ENCODE results near the gene MSI2.
"Not testable (repeated sequence)": the region's sequence is repeated elsewhere in the genome, so short reads cannot be mapped to it uniquely, and the experiment has no call there.

The MSI2 gene

GRCh38 chr17:57484826-57485565 is 228.7 kb downstream of the MSI2 start:
- DNase-seq (ENCODE audit: low read depth in 2 of 2) = no peak

GRCh38 chr17:57485566-57485865 is 229.2 kb downstream of the MSI2 start:
- DNase-seq (ENCODE audit: low read depth in 2 of 2) = no peak

- DNase-seq (ENCODE audit: low read depth in 2 of 2) = no peak
Observed at GRCh38 chr17:57485916-57486881, 229.9 kb downstream of the MSI2 start.

GRCh38 chr17:57486882-57487301 is 230.6 kb downstream of the MSI2 start:
- no peak for DNase-seq (ENCODE audit: low read depth in 2 of 2)

- no peak for DNase-seq (ENCODE audit: low read depth in 2 of 2)
Observed at GRCh38 chr17:57487573-57487972, 231.2 kb downstream of the MSI2 start.

GRCh38 chr17:57488856-57489255 is 232.5 kb downstream of the MSI2 start:
- no peak for DNase-seq (ENCODE audit: low read depth in 2 of 2)

GRCh38 chr17:57489321-57489720 is 233.0 kb downstream of the MSI2 start:
- no peak for DNase-seq (ENCODE audit: low read depth in 2 of 2)

GRCh38 chr17:57490111-57490845 is 234.0 kb downstream of the MSI2 start:
- no peak for DNase-seq (ENCODE audit: low read depth in 2 of 2)

- no peak for DNase-seq (ENCODE audit: low read depth in 2 of 2)
Observed at GRCh38 chr17:57490890-57491289, 234.6 kb downstream of the MSI2 start.

- DNase-seq (ENCODE audit: low read depth in 2 of 2) = no peak
Observed at GRCh38 chr17:57493171-57493570, 236.8 kb downstream of the MSI2 start.

- no peak for DNase-seq (ENCODE audit: low read depth in 2 of 2)
Observed at GRCh38 chr17:57493625-57494024, 237.3 kb downstream of the MSI2 start.

GRCh38 chr17:57494443-57494842 is 238.1 kb downstream of the MSI2 start:
- DNase-seq (ENCODE audit: low read depth in 2 of 2) = no peak

GRCh38 chr17:57495771-57496170 is 239.4 kb downstream of the MSI2 start:
- no peak for DNase-seq (ENCODE audit: low read depth in 2 of 2)

GRCh38 chr17:57496382-57496781 is 240.1 kb downstream of the MSI2 start:
- DNase-seq (ENCODE audit: low read depth in 2 of 2) = no peak

- DNase-seq (ENCODE audit: low read depth in 2 of 2) = no peak
Observed at GRCh38 chr17:57498443-57498842, 242.1 kb downstream of the MSI2 start.

GRCh38 chr17:57499221-57499620 is 242.9 kb downstream of the MSI2 start:
- DNase-seq (ENCODE audit: low read depth in 2 of 2) = not testable (repeated sequence)

GRCh38 chr17:57499648-57500049 is 243.3 kb downstream of the MSI2 start:
- DNase-seq (ENCODE audit: low read depth in 2 of 2) = no peak

- no peak for DNase-seq (ENCODE audit: low read depth in 2 of 2)
Observed at GRCh38 chr17:57501016-57501415, 244.7 kb downstream of the MSI2 start.

GRCh38 chr17:57502022-57502421 is 245.7 kb downstream of the MSI2 start:
- DNase-seq (ENCODE audit: low read depth in 2 of 2) = no peak

GRCh38 chr17:57502811-57503241 is 246.5 kb downstream of the MSI2 start:
- DNase-seq (ENCODE audit: low read depth in 2 of 2) = no peak

- no peak for DNase-seq (ENCODE audit: low read depth in 2 of 2)
Observed at GRCh38 chr17:57504208-57504607, 247.9 kb downstream of the MSI2 start.
